ENCODE measurements around the gene PJVK.

PJVK gene

DNA sequence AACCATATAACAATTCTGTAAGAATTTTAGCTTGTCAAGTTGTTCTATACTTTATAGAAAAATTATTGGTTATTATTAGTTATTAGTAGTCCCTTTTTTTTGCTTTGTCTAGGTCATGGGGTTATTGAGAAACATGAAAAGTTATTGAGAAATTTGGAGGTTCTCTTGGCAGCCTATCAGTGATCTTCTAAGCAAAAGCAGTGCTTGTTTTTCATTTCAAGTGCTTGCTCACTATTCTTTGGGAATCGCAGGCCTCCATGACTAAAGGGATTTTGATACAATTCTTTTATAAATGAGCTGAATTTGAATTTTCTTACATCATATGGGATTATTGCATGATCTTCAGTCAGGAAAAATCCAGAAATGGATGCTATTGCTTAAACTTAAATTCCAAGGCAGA, 54.9 kb downstream of the PJVK start:
- peaks cover 31% of the 10 kb centered on the region for H3K36me3 ChIP-seq
- TF ChIP-seq, protein P1, sequence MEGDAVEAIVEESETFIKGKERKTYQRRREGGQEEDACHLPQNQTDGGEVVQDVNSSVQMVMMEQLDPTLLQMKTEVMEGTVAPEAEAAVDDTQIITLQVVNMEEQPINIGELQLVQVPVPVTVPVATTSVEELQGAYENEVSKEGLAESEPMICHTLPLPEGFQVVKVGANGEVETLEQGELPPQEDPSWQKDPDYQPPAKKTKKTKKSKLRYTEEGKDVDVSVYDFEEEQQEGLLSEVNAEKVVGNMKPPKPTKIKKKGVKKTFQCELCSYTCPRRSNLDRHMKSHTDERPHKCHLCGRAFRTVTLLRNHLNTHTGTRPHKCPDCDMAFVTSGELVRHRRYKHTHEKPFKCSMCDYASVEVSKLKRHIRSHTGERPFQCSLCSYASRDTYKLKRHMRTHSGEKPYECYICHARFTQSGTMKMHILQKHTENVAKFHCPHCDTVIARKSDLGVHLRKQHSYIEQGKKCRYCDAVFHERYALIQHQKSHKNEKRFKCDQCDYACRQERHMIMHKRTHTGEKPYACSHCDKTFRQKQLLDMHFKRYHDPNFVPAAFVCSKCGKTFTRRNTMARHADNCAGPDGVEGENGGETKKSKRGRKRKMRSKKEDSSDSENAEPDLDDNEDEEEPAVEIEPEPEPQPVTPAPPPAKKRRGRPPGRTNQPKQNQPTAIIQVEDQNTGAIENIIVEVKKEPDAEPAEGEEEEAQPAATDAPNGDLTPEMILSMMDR (IDR thresholded peaks at IDR 0.05; ENCODE audit: low read depth, low read length), result no peak
- H3K27ac ChIP-seq, result no peak overlapping the region

DNA sequence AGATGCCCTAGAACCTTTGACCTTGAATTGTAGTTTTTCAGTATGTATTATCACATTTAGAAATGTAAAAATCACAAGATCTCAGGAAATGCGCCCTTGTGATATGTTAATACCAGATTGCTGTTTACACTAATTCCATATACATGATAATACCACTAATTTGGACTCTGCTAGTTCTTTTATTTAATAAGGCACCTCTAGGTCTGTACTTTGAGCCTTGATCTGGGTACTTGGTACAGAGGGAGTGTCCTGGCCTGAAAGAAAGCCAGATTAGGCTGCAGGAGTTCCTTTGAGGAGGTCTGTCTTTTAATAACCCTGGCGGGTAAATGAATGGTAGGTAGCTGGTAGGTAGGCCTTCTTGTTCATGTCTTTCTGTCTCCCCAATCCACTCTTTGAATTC, 55.3 kb downstream of the PJVK start:
- Histone ChIP-seq H3K4me3 (ENCODE audit: low read depth, low read length) (no peak overlapping the region), H3K36me3 (peaks cover 27% of the 10 kb centered on the region), H3K27me3 (ENCODE audit: insufficient read depth, low read depth, severe bottlenecking) (no peaks in the 10 kb centered on the region), H3K27ac (no peak overlapping the region), H3K9me3 (ENCODE audit: severe bottlenecking) (no peaks in the 10 kb centered on the region)
- TF ChIP-seq, protein P1 (IDR thresholded peaks at IDR 0.05; ENCODE audit: low read depth, low read length), result no peak
- DNase-seq, result no peak

More for the DNA sequence above, 54.9 kb downstream of the PJVK start:
- no peak for DNase-seq
- H3K27me3 ChIP-seq (ENCODE audit: insufficient read depth, low read depth, severe bottlenecking), result no peaks in the 10 kb centered on the region
- H3K4me3 ChIP-seq (ENCODE audit: low read depth, low read length), result no peak overlapping the region
- no peaks in the 10 kb centered on the region for H3K9me3 ChIP-seq (ENCODE audit: severe bottlenecking)

DNA sequence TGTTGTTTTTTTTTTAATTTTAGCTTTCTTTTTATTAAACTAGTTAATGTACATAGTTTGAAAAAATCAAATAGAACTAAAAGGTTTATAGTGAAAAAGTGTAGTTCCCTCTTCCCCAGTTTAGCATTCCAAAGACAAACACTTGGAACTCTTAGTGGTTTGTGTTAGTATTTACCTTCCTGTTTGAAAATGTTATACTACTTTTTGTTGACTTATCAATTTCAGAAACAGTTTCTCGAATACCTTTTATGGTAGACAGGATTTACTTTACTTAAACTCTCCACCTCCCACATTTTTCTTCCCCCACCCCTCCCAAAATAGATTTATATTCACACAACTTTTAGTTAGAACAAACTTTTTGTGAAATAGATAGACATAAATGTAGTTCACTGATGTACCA, 55.8 kb downstream of the PJVK start:
- DNase-seq, result no peak
- peaks cover 23% of the 10 kb centered on the region for H3K36me3 ChIP-seq
- no peak overlapping the region for H3K27ac ChIP-seq
- TF ChIP-seq, protein P1 (IDR thresholded peaks at IDR 0.05; ENCODE audit: low read depth, low read length), result no peak
- no peak overlapping the region for H3K4me3 ChIP-seq (ENCODE audit: low read depth, low read length)
- H3K9me3 ChIP-seq (ENCODE audit: severe bottlenecking), result no peaks in the 10 kb centered on the region
- no peaks in the 10 kb centered on the region for H3K27me3 ChIP-seq (ENCODE audit: insufficient read depth, low read depth, severe bottlenecking)

DNA sequence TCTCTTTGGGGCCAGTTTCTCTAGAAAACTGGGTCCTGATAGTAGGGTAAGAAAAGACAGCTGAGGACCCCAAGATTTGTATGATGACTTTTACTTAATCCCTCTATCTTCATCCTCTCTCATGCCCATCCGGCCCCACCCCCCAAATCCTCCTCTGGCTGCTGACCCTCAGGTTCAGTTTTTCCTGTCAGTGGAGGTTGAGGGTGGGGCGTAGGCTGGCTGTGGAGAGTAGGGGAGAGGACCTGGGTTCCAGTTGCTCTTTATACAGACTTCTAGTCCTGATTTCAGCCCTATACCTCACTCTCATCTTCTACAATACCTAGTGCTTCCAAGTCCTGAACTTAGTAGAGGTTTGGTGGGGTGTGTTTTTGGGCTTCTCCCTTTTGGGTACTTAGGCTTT, 57.5 kb downstream of the PJVK start:
- Histone ChIP-seq H3K27me3 (ENCODE audit: insufficient read depth, low read depth, severe bottlenecking) (no peaks in the 10 kb centered on the region), H3K27ac (no peak overlapping the region), H3K36me3 (peaks cover 9% of the 10 kb centered on the region), H3K9me3 (ENCODE audit: severe bottlenecking) (no peaks in the 10 kb centered on the region), H3K4me3 (ENCODE audit: low read depth, low read length) (no peak overlapping the region)
- DNase-seq, result no peak
- TF ChIP-seq, protein P1 (IDR thresholded peaks at IDR 0.05; ENCODE audit: low read depth, low read length), result no peak

DNA sequence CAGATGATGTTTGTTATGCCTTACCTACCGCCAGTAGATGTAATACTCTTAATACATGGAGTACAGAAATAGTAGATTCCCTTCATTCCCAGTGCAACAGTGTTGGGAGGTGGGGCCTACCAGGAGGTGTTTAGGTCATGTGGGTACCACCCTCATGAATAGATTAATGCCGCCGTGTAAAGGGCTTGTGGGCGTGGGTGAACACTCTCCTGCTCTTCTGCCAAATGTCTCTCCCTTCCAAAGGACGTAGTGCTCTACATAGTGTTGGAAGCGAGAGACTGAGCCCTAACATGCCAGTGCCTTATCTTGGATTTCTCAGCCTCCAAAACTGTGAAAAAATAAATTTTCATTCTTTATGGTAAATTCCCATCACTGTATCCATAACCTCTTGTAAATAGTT, 59.2 kb downstream of the PJVK start:
- Histone ChIP-seq H3K36me3 (peaks cover 4% of the 10 kb centered on the region; the same call in 1 of the 2 replicates), H3K9me3 (ENCODE audit: severe bottlenecking) (no peaks in the 10 kb centered on the region), H3K27me3 (ENCODE audit: insufficient read depth, low read depth, severe bottlenecking) (no peaks in the 10 kb centered on the region), H3K4me3 (ENCODE audit: low read depth, low read length) (no peak overlapping the region), H3K27ac (no peak overlapping the region)
- TF ChIP-seq, protein P1 (IDR thresholded peaks at IDR 0.05; ENCODE audit: low read depth, low read length), result no peak
- no peak for DNase-seq

Data from WERI-Rb-1 (cell line).